ENCODE results near the gene ZNF485. TPM values are rescaled to one million over a fixed set of nuclear protein-coding genes. Genes with fewer than 3 reads are reported as not detected.

Gene ZNF485
- total RNA-seq, 2 donors from 2014 or later, result 6.9 to 16.1 TPM

DNA sequence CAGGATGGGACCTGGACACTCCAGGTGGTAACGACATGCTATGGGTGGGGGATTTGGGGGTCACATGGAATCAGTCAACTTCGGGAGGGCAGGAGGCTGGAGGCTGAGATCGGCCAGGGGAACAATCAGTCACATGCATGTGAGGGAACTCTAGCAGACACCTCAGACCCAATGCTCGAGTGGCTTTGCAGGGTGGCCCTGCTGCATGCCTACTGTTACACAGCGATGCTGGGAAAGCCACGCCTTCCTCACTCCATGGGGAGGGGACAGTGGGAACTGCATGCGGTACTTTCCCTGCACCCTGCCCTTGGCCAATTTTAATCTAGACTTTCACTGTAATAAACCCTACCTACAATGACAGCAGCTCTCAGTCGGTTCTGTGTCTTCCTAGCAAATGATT lies 49.1 kb downstream of the ZNF485 start:
- TF ChIP-seq CTCF (IDR thresholded peaks at IDR 0.05), result no peak
- no peak for TF ChIP-seq POLR2A (IDR thresholded peaks at IDR 0.05)
- TF ChIP-seq POLR2AphosphoS5 (IDR thresholded peaks at IDR 0.05), result no peak
- 74% methylated on average over 8 of the region's 8 CpGs for WGBS
- Histone ChIP-seq H3K27me3 (replicated peaks; ENCODE audit: insufficient read depth) (no peaks in the 10 kb centered on the region), H3K27ac (no peak overlapping the region), H3K4me1 (replicated peaks) (no peaks in the 10 kb centered on the region), H3K4me3 (no peak overlapping the region), H3K36me3 (no peaks in the 10 kb centered on the region), H3K9me3 (no peaks in the 10 kb centered on the region)
- no peak for DNase-seq (ENCODE audit: low spot score)
- intact Hi-C loops (cut with DNase I), result no loop called here

GRCh38 chr10:43658227-43658626 lies 52.0 kb downstream of the ZNF485 start:
- H3K9me3 ChIP-seq, result no peaks in the 10 kb centered on the region
- no peaks in the 10 kb centered on the region for H3K36me3 ChIP-seq
- H3K27me3 ChIP-seq (replicated peaks; ENCODE audit: insufficient read depth), result no peaks in the 10 kb centered on the region
- no peak for TF ChIP-seq POLR2AphosphoS5 (IDR thresholded peaks at IDR 0.05)
- no peak for TF ChIP-seq CTCF (IDR thresholded peaks at IDR 0.05)
- no peak for TF ChIP-seq POLR2A (IDR thresholded peaks at IDR 0.05)
- intact Hi-C loops (cut with DNase I), result no loop called here
- WGBS, result 74% methylated on average over 8 of the region's 8 CpGs
- no peak overlapping the region for H3K27ac ChIP-seq
- DNase-seq (ENCODE audit: low spot score), result no peak
- H3K4me1 ChIP-seq (replicated peaks), result no peaks in the 10 kb centered on the region
- no peak overlapping the region for H3K4me3 ChIP-seq

GRCh38 chr10:43665054-43665453 lies 58.8 kb downstream of the ZNF485 start:
- H3K9me3 ChIP-seq, result no peaks in the 10 kb centered on the region
- no peak for DNase-seq (ENCODE audit: low spot score)
- intact Hi-C loops (cut with DNase I), result no loop called here
- H3K4me3 ChIP-seq, result no peak overlapping the region
- H3K27ac ChIP-seq, result no peak overlapping the region
- 62% methylated on average over 3 of the region's 3 CpGs for WGBS
- no peaks in the 10 kb centered on the region for H3K4me1 ChIP-seq (replicated peaks)
- no peaks in the 10 kb centered on the region for H3K36me3 ChIP-seq
- TF ChIP-seq POLR2A (IDR thresholded peaks at IDR 0.05) (no peak), POLR2AphosphoS5 (IDR thresholded peaks at IDR 0.05) (no peak), CTCF (IDR thresholded peaks at IDR 0.05) (no peak)
- H3K27me3 ChIP-seq (replicated peaks; ENCODE audit: insufficient read depth), result peaks cover 2% of the 10 kb centered on the region

DNA sequence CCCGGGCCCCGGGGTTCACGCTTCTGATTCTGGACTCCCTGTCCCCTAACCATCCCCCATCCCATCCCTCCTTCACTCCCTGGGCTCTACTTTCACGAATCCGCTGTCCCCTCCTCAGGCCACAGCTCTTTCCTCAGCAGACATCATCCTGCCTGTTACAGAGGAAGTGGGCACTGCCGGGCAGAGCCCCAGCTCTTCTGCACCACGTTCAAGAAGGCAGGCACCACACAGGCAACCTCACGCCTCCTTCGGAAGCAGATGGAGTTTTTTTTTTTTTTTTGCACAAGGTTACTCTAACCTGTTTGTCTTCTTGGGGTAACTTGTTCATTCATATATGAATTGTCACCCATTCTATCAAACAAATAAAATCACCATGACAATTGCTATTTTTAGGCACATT lies 60.3 kb downstream of the ZNF485 start:
- TF ChIP-seq POLR2A (IDR thresholded peaks at IDR 0.05), result no peak
- TF ChIP-seq POLR2AphosphoS5 (IDR thresholded peaks at IDR 0.05), result no peak
- TF ChIP-seq CTCF (IDR thresholded peaks at IDR 0.05), result no peak
- no peaks in the 10 kb centered on the region for H3K36me3 ChIP-seq
- DNase-seq (ENCODE audit: low spot score), result no peak
- no peak overlapping the region for H3K27ac ChIP-seq
- no peaks in the 10 kb centered on the region for H3K9me3 ChIP-seq
- H3K4me3 ChIP-seq, result no peak overlapping the region
- WGBS, result 83% methylated on average over 9 of the region's 9 CpGs
- intact Hi-C loops (cut with DNase I), result no loop called here
- H3K4me1 ChIP-seq (replicated peaks), result no peaks in the 10 kb centered on the region
- H3K27me3 ChIP-seq (replicated peaks; ENCODE audit: insufficient read depth), result peaks cover 2% of the 10 kb centered on the region

GRCh38 chr10:43667317-43667731 lies 61.1 kb downstream of the ZNF485 start:
- no peak for DNase-seq (ENCODE audit: low spot score)
- Histone ChIP-seq H3K36me3 (no peaks in the 10 kb centered on the region), H3K9me3 (no peaks in the 10 kb centered on the region), H3K27ac (no peak overlapping the region), H3K4me1 (replicated peaks) (no peaks in the 10 kb centered on the region), H3K4me3 (no peak overlapping the region), H3K27me3 (replicated peaks; ENCODE audit: insufficient read depth) (peaks cover 2% of the 10 kb centered on the region)
- 6% methylated on average over 35 of the region's 35 CpGs for WGBS
- intact Hi-C loops (cut with DNase I), result no loop called here
- TF ChIP-seq CTCF (IDR thresholded peaks at IDR 0.05) (peak in 1 of 4 experiments; percentile 32), POLR2AphosphoS5 (IDR thresholded peaks at IDR 0.05) (no peak), POLR2A (IDR thresholded peaks at IDR 0.05) (no peak)

Other genes starting within 250 kb of the ZNF485 start
- not detected for gene FXYD4, start 234.8 kb upstream of the ZNF485 start, total RNA-seq
- 100 to 1,000 TPM; 175 to 199 TPM for gene HNRNPF, start 197.3 kb upstream of the ZNF485 start, total RNA-seq
- gene ZNF487, start 169.3 kb upstream of the ZNF485 start, total RNA-seq, result 10 to 100 TPM in 1 of 2 donors, 1 to 10 TPM in 1; 6.6 to 12.5 TPM
- 1 to 10 TPM; 4.3 to 6.8 TPM for gene ZNF239, start 31.8 kb upstream of the ZNF485 start, total RNA-seq
- 10 to 100 TPM; 31.6 to 52.8 TPM for gene ZNF32, start 42.4 kb downstream of the ZNF485 start, total RNA-seq

Data from prostate gland (tissue), 2 donors.